ENCODE measurements around the gene RFK. TPM values are rescaled to one million over a fixed set of nuclear protein-coding genes. Genes with fewer than 3 reads are reported as not detected.

Gene RFK
- total RNA-seq, 1 experiment from 2014 or later = 12.0 TPM

DNA sequence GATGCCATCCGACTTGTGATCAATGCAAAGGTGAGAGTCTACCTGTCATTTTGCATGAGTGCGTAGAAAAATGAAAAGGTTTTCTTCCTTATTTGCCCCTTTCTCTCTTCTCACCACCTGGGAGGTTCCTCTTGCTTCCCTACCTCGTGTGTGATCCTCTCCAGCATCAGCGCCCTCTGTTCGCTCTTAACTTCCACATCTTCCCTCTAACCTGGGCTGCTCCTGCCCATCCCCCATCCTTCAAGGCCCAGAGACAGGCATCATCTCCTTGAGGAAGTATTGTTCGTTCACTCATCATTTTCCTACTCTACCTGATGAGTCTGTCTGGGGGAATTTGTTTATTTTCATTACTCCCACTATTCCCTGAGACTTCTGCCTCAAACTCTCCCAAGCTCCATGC, 55.8 kb downstream of the RFK start:
- Mint-ChIP-seq H3K27ac (no peak overlapping the region), H3K9me3 (no peaks in the 10 kb centered on the region; a peak in 1 of 5 replicates), H3K27me3 (ENCODE audit: low read depth) (no peaks in the 10 kb centered on the region), H3K36me3 (ENCODE audit: insufficient read depth in 1 of 3, low read depth in 3 of 3) (no peaks in the 10 kb centered on the region), H3K4me3 (no peak overlapping the region), H3K4me1 (peaks cover 7 to 13% of the 10 kb centered on the region in 2 experiments; a peak in 3 of 4 replicates)
- no peaks in the 10 kb centered on the region; the same call in 1 of the 2 replicates for H3K4me1 ChIP-seq (ENCODE audit: insufficient read depth, low read length)
- no peak overlapping the region for H2BK120ac ChIP-seq (ENCODE audit: low read depth, low read length, poor library complexity, severe bottlenecking)
- no peak overlapping the region for H4K8ac ChIP-seq (replicated peaks; ENCODE audit: insufficient read length, low read depth, low read length)
- no peak overlapping the region for H2BK20ac ChIP-seq (ENCODE audit: low read depth, low read length, poor library complexity, severe bottlenecking)
- no peaks in the 10 kb centered on the region for H3K79me2 ChIP-seq (ENCODE audit: insufficient read depth, low read length)
- no peaks in the 10 kb centered on the region for H4K20me1 ChIP-seq (ENCODE audit: control insufficient read depth, insufficient read depth, insufficient read length)
- no CpG with 5 or more reads among the region's 6 CpGs for WGBS (ENCODE audit: extremely low coverage, insufficient read length, low lambda C conversion rate)
- no peaks in the 10 kb centered on the region for H3K23me2 ChIP-seq (ENCODE audit: insufficient read length, low read depth, low read length, poor library complexity, severe bottlenecking)
- no peak overlapping the region for H2AK5ac ChIP-seq (ENCODE audit: insufficient read length, low read length)
- no peak overlapping the region for H2BK5ac ChIP-seq (ENCODE audit: insufficient read length, low read length)
- no peak overlapping the region for H3K23ac ChIP-seq (ENCODE audit: insufficient read length, low read depth, low read length)
- no peak overlapping the region for H3K4ac ChIP-seq (ENCODE audit: low read depth, low read length)
- no peak overlapping the region for H3K4me2 ChIP-seq (ENCODE audit: insufficient read depth, insufficient read length, low read length)
- H3K56ac ChIP-seq (ENCODE audit: insufficient read length, low read depth, low read length) = no peak overlapping the region
- H3K9me3 ChIP-seq (ENCODE audit: control insufficient read depth, low read depth, low read length) = no peaks in the 10 kb centered on the region
- H3K27ac ChIP-seq (ENCODE audit: insufficient read length, low read depth, low read length) = no peak overlapping the region
- H4K5ac ChIP-seq (ENCODE audit: insufficient read length, low read depth, low read length) = no peak overlapping the region
- no peak for TF ChIP-seq CTCF (conservative IDR thresholded peaks at IDR 0.05)
- no peak overlapping the region for H2BK12ac ChIP-seq (ENCODE audit: insufficient read length, low read depth, low read length)
- H3T11ph ChIP-seq (ENCODE audit: low read length) = no peak overlapping the region
- H4K91ac ChIP-seq (ENCODE audit: insufficient read length, low read depth, low read length) = no peak overlapping the region
- no peak overlapping the region for H3K18ac ChIP-seq (ENCODE audit: insufficient read length, low read depth, low read length)
- no peak overlapping the region for H3K14ac ChIP-seq (ENCODE audit: insufficient read depth, low read length)
- no peak overlapping the region for H2BK15ac ChIP-seq (ENCODE audit: low read depth, low read length)
- no peaks in the 10 kb centered on the region for H3K79me1 ChIP-seq (ENCODE audit: insufficient read depth, low read depth, low read length, poor library complexity, severe bottlenecking)
- no peak overlapping the region for H2AFZ ChIP-seq (ENCODE audit: low read length)
- H3K27me3 ChIP-seq (ENCODE audit: insufficient read depth, low read length) = no peaks in the 10 kb centered on the region
- no peak overlapping the region for H3K9ac ChIP-seq (ENCODE audit: extremely low read depth, insufficient read length, low read length)
- no peak for DNase-seq
